Activated CD4-positive, alpha-beta T cell treated with anti-CD3 and anti-CD28 coated beads, Interleukin-2, amount 10 ng/mL, durations not matched to agents 7 days and 5 days (primary cell): ENCODE measurements around the gene COG3. TPM values are rescaled to one million over a fixed set of nuclear protein-coding genes. Genes with fewer than 3 reads are reported as not detected.

ENCODE experiments used
- CTCF ChIA-PET: fragments of 350-600 bp; sonication (Branson Sonifier 250); formaldehyde crosslinking; loops from one replicate; lab custom pipeline; 2021; ENCODE audit warnings: antibody characterized with exemption; lab: Charles Lee
- POLR2A ChIA-PET: fragments of 350-600 bp; sonication (Branson Sonifier 250); formaldehyde crosslinking; loops from one replicate; lab custom pipeline; 2021; ENCODE audit warnings: antibody characterized with exemption; lab: Charles Lee
- DNase-seq: peaks from one replicate; pipeline ENCODE4 v3.0.0-alpha.2; 2020
- H3K27ac Mint-ChIP-seq: one replicate; pipeline ENCODE4 v1.8.0; 2021; ENCODE audit warnings: mild to moderate bottlenecking, moderate library complexity, mixed read lengths
- H3K27me3 Mint-ChIP-seq: one replicate; pipeline ENCODE4 v1.8.0; 2021; ENCODE audit warnings: mixed read lengths
- H3K36me3 Mint-ChIP-seq: one replicate; pipeline ENCODE4 v1.8.0; 2021; ENCODE audit warnings: low read depth, mixed read lengths
- H3K4me1 Mint-ChIP-seq: one replicate; pipeline ENCODE4 v1.8.0; 2021; ENCODE audit warnings: mixed read lengths
- H3K4me3 Mint-ChIP-seq: one replicate; pipeline ENCODE4 v1.8.0; 2021; ENCODE audit warnings: mild to moderate bottlenecking, moderate library complexity, mixed read lengths
- H3K9me3 Mint-ChIP-seq: one replicate; pipeline ENCODE4 v1.8.0; 2021; ENCODE audit warnings: mixed read lengths
- total RNA-seq, 2 experiments: library from RNA; stranded (reverse); gene quantifications; one replicate each; pipeline ENCODE4 v1.2.3, GENCODE V29; 2021

COG3 gene
- total RNA-seq, 2 experiments from 2014 or later = 20.9 to 25.0 TPM

DNA sequence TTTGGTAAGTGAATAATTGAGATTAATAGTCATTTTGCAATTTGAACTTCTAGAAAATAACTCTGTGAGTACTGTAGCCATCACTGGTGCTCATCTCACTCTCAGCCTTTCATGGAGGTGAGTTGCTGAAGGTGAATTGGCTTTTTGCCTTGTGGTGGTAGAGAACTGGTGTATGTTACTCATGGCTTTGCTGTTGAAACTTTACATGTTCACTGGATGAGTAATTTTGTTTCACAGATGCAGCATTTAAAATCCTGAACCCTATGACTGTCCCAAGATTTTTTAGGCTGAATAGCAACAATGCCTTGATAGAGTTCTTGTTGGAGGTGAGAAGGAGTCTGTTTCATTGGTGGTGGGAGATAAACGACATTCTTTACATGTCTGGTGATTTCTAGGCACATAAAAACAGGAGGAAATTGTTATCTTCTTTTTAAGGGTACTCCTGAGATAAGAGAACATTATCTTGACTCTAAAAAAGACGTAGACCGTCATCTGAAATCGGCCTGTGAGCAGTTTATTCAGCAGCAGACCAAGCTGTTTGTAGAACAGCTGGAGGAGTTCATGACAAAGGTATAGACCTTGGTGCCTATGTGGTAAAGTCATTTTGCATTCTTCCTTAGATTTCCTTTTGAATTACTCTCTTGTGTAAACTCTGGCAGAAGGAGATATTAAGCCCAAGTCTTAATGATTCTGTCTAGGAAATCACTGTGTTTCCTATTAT is 53.9 kb downstream of the COG3 start:
- Mint-ChIP-seq H3K27me3 (no peaks in the 10 kb centered on the region), H3K9me3 (no peaks in the 10 kb centered on the region), H3K4me1 (peaks cover 16% of the 10 kb centered on the region), H3K4me3 (no peak overlapping the region), H3K36me3 (peaks cover 56% of the 10 kb centered on the region), H3K27ac (no peak overlapping the region)
- ChIA-PET POLR2A (no interaction called here), CTCF (interaction anchor here (0.6 kb wide), 1 partner anchor 15 kb away, joined by 3 read pairs; no protein-coding TSS in a partner anchor)
- no peak for DNase-seq

GRCh38 chr13:45519493-45519892 is 54.8 kb downstream of the COG3 start:
- Mint-ChIP-seq H3K4me1 (peaks cover 16% of the 10 kb centered on the region), H3K4me3 (no peak overlapping the region), H3K9me3 (no peaks in the 10 kb centered on the region), H3K27ac (peak overlapping the region; percentile 46), H3K36me3 (peaks cover 60% of the 10 kb centered on the region), H3K27me3 (no peaks in the 10 kb centered on the region)
- DNase-seq = no peak
- POLR2A ChIA-PET = no interaction called here
- CTCF ChIA-PET = no interaction called here

GRCh38 chr13:45521297-45521696 is 56.6 kb downstream of the COG3 start:
- Mint-ChIP-seq H3K36me3 (peaks cover 61% of the 10 kb centered on the region), H3K4me3 (no peak overlapping the region), H3K27ac (no peak overlapping the region), H3K27me3 (no peaks in the 10 kb centered on the region), H3K4me1 (peaks cover 15% of the 10 kb centered on the region), H3K9me3 (no peaks in the 10 kb centered on the region)
- no peak for DNase-seq
- POLR2A ChIA-PET = no interaction called here
- CTCF ChIA-PET = interaction anchor here (1.5 kb wide), 1 partner anchor 11 kb away, joined by 3 read pairs; no protein-coding TSS in a partner anchor

GRCh38 chr13:45522571-45522970 is 57.8 kb downstream of the COG3 start:
- CTCF ChIA-PET = interaction anchor here (0.6 to 0.7 kb wide), 3 partner anchors 16 to 429 kb away, joined by 3 to 4 read pairs (median 3); no protein-coding TSS in a partner anchor

GRCh38 chr13:45527699-45528462 is 63.1 kb downstream of the COG3 start:
- Mint-ChIP-seq H3K4me1 (no peaks in the 10 kb centered on the region), H3K27me3 (no peaks in the 10 kb centered on the region), H3K36me3 (peaks cover 37% of the 10 kb centered on the region), H3K9me3 (no peaks in the 10 kb centered on the region), H3K27ac (no peak overlapping the region), H3K4me3 (no peak overlapping the region)
- DNase-seq = no peak
- ChIA-PET POLR2A (no interaction called here), CTCF (no interaction called here)

More at GRCh38 chr13:45522571-45522970, 57.8 kb downstream of the COG3 start:
- no peak overlapping the region for H3K4me3 Mint-ChIP-seq
- POLR2A ChIA-PET = no interaction called here
- DNase-seq = no peak
- peaks cover 60% of the 10 kb centered on the region for H3K36me3 Mint-ChIP-seq
- H3K4me1 Mint-ChIP-seq = peaks cover 14% of the 10 kb centered on the region
- H3K27me3 Mint-ChIP-seq = no peaks in the 10 kb centered on the region
- no peaks in the 10 kb centered on the region for H3K9me3 Mint-ChIP-seq
- H3K27ac Mint-ChIP-seq = no peak overlapping the region

GRCh38 chr13:45529758-45530157 is 65.0 kb downstream of the COG3 start:
- H3K4me3 Mint-ChIP-seq = no peak overlapping the region
- no peak for DNase-seq
- POLR2A ChIA-PET = no interaction called here
- H3K36me3 Mint-ChIP-seq = peaks cover 43% of the 10 kb centered on the region
- no peaks in the 10 kb centered on the region for H3K27me3 Mint-ChIP-seq
- CTCF ChIA-PET = interaction anchor here (0.7 to 1.0 kb wide), 2 partner anchors 8 to 39 kb away, joined by 3 read pairs; no protein-coding TSS in a partner anchor
- H3K9me3 Mint-ChIP-seq = no peaks in the 10 kb centered on the region
- H3K27ac Mint-ChIP-seq = no peak overlapping the region
- no peaks in the 10 kb centered on the region for H3K4me1 Mint-ChIP-seq

DNA sequence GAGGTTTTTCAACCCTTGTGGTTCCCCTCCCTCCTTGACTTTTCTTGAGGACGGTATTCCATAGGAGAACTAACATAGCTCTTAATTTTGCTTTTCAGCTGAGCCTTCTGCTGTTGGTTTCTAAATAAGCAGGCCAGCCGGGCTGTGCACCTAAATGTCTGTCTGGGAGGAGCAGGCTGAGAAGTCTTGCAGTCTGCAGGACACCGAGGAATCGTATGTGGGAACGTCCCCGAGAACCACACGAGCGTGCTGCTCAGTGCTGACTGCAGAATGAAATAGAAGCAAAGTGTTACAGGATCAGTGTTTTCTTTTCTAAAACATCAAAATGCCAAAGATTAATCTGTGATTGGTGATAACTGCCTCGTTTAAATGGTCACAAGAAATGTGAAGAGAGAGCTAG is 69.9 kb downstream of the COG3 start:
- Mint-ChIP-seq H3K27ac (no peak overlapping the region), H3K36me3 (peaks cover 31% of the 10 kb centered on the region), H3K4me1 (peaks cover 3% of the 10 kb centered on the region), H3K4me3 (no peak overlapping the region), H3K27me3 (no peaks in the 10 kb centered on the region), H3K9me3 (no peaks in the 10 kb centered on the region)
- DNase-seq = no peak
- POLR2A ChIA-PET = no interaction called here
- CTCF ChIA-PET = no interaction called here

DNA sequence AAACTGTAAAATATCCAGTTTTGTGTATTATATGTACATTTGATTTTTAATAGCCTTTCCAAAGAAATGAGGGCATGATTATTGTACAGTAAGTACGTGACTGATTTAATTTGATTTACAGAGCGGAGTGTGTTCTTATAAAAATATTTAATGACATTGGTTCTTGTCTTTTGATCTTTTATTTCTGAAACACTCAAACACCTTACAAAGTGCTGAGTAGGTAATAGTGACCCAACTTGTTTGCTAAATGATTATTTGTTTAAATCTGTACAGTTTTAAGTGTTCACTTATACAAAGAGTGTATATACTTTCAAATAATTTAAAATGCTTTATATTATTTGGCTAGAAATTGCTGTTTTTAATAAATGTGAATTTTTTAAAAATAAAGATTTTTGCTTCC is 71.5 kb downstream of the COG3 start:
- Mint-ChIP-seq H3K9me3 (no peaks in the 10 kb centered on the region), H3K36me3 (peaks cover 26% of the 10 kb centered on the region), H3K4me1 (peaks cover 3% of the 10 kb centered on the region), H3K27me3 (no peaks in the 10 kb centered on the region), H3K27ac (no peak overlapping the region), H3K4me3 (no peak overlapping the region)
- POLR2A ChIA-PET = no interaction called here
- CTCF ChIA-PET = no interaction called here
- no peak for DNase-seq

- H3K9me3 Mint-ChIP-seq = no peaks in the 10 kb centered on the region
- DNase-seq = no peak
- H3K4me3 Mint-ChIP-seq = no peak overlapping the region
- CTCF ChIA-PET = interaction anchor here (0.6 to 0.7 kb wide), 2 partner anchors 8 to 136 kb away, joined by 3 read pairs; no protein-coding TSS in a partner anchor
- H3K27ac Mint-ChIP-seq = no peak overlapping the region
- H3K4me1 Mint-ChIP-seq = peaks cover 3% of the 10 kb centered on the region
- no peaks in the 10 kb centered on the region for H3K27me3 Mint-ChIP-seq
- H3K36me3 Mint-ChIP-seq = peaks cover 22% of the 10 kb centered on the region
- POLR2A ChIA-PET = no interaction called here
Measured at GRCh38 chr13:45537516-45537915, 72.8 kb downstream of the COG3 start.

DNA sequence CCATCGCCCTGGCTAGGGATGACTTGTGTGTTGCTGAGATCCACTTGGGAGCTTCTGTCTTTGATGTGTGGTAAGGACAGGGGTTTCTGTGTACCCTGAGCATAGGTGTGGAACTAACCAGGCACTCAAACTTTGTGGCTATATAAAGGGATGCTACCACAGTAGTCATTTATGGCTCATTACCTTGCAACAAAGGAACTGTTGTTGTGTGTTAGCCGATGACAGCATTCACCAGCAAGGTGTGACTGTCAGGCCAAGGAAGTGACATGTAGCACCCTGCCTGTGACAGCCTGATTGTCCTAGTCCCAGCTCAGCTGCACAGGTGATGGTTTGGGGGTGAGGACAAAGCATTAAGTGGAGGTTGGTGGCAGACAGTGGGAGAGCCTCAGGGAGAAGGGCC is 73.6 kb downstream of the COG3 start:
- ChIA-PET POLR2A (no interaction called here), CTCF (interaction anchor here (0.6 to 0.7 kb wide), 3 partner anchors 9 to 490 kb away, joined by 3 to 4 read pairs (median 3); no protein-coding TSS in a partner anchor)
- H3K9me3 Mint-ChIP-seq = no peaks in the 10 kb centered on the region
- no peaks in the 10 kb centered on the region for H3K27me3 Mint-ChIP-seq
- no peak overlapping the region for H3K4me3 Mint-ChIP-seq
- peaks cover 3% of the 10 kb centered on the region for H3K4me1 Mint-ChIP-seq
- DNase-seq = no peak
- no peak overlapping the region for H3K27ac Mint-ChIP-seq
- H3K36me3 Mint-ChIP-seq = peaks cover 17% of the 10 kb centered on the region

DNA sequence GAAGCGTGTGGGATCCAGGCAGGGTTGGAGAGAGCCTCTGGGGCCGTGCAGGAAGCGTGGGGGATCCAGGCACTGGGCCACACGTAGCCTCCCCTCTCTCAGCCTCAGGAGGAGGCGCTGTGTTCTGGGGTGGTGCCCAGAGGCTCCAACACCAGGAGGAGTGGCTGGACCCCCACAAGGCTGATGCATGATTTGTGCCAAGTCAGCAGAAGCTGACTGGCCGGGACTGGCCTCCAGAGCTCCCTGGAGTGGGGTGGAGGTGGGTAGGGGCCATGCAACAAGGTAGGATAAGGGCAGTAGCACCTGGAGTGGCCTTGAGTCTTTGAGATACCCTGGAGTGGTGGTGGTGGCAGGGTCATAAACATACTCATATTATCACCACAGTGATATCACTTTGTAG is 75.5 kb downstream of the COG3 start:
- Mint-ChIP-seq H3K4me1 (peaks cover 3% of the 10 kb centered on the region), H3K27me3 (no peaks in the 10 kb centered on the region), H3K9me3 (no peaks in the 10 kb centered on the region), H3K36me3 (peaks cover 4% of the 10 kb centered on the region), H3K27ac (no peak overlapping the region), H3K4me3 (no peak overlapping the region)
- POLR2A ChIA-PET = no interaction called here
- no peak for DNase-seq
- CTCF ChIA-PET = no interaction called here

- Mint-ChIP-seq H3K4me3 (no peak overlapping the region), H3K36me3 (peaks cover 4% of the 10 kb centered on the region), H3K27me3 (no peaks in the 10 kb centered on the region), H3K4me1 (peaks cover 3% of the 10 kb centered on the region), H3K9me3 (no peaks in the 10 kb centered on the region), H3K27ac (no peak overlapping the region)
- ChIA-PET POLR2A (no interaction called here), CTCF (no interaction called here)
- no peak for DNase-seq
Measured at GRCh38 chr13:45540864-45541263, 76.1 kb downstream of the COG3 start.

DNA sequence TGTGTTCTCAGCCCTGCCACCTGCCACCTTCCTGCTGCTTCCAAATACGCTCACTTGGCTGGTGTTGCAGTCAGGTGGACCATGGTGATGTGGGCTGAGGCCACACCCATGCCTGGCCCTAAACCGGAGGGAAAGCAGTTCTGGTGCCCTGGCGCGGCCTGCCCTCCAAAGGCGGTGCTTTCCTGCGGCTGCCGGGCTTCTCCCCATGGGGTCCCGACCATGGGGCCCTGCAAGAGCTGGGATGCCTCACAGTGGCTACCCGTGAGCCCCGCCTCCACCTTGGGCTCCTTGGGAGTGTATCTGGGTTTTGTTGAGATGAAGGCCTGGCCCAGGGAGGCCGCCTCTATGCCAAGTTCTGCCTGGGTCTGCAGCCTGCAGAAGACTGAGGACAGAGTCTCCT is 77.1 kb downstream of the COG3 start:
- no peak overlapping the region for H3K27ac Mint-ChIP-seq
- no peak for DNase-seq
- H3K27me3 Mint-ChIP-seq = no peaks in the 10 kb centered on the region
- H3K4me3 Mint-ChIP-seq = no peak overlapping the region
- ChIA-PET POLR2A (no interaction called here), CTCF (no interaction called here)
- no peaks in the 10 kb centered on the region for H3K9me3 Mint-ChIP-seq
- peaks cover 3% of the 10 kb centered on the region for H3K4me1 Mint-ChIP-seq
- H3K36me3 Mint-ChIP-seq = peaks cover 3% of the 10 kb centered on the region
